Stimulated activated naive CD8-positive, alpha-beta T cell treated with anti-CD3 and anti-CD28 coated beads, Interleukin-15, Interleukin-2, amounts not matched to agents 100 U/mL and 50 U/mL, for 24 hours (primary cell): ENCODE measurements around the gene GFY.
"Not testable (repeated sequence)": the region's sequence is repeated elsewhere in the genome, so short reads cannot be mapped to it uniquely, and the experiment has no call there.

ENCODE experiments used
- ATAC-seq: fragments of 150-1000 bp; cut with Tn5 transposase; one replicate; pipeline ENCODE4 v1.10.0; 2021
- DNase-seq: peaks from one replicate; pipeline ENCODE4 v3.0.0; 2021

Gene GFY

GRCh38 chr19:49470615-49470978 is 45.4 kb downstream of the GFY start:
- no peak for DNase-seq
- no peak for ATAC-seq

GRCh38 chr19:49472936-49473335 is 47.7 kb downstream of the GFY start:
- DNase-seq (peak; percentile 36), ATAC-seq (no peak)

GRCh38 chr19:49473501-49473867 is 48.3 kb downstream of the GFY start:
- ATAC-seq, DNase-seq: not testable (repeated sequence)

GRCh38 chr19:49473868-49474541 is 48.8 kb downstream of the GFY start, which contains the start of gene FLT3LG:
FLT3LG (plus strand) TSS chr19:49474215; CDS start chr19:49474640, 425 bp downstream.
- peak; percentile 56 for ATAC-seq

DNA sequence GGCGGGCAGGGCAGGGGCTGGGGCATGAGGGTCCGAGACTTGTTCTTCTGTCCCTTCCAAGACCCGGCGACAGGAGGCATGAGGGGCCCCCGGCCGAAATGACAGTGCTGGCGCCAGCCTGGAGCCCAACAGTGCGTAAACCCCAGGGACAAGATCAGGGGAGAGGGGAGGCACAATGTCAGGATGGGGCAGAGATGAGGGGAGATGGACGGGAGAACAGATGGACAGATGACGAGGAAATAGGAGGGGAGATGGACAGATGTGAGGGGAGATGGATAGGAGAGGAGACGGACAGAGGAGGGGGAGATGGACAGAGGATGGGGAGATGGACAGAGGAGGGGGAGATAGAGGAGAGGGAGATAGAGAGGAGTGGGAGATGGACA is 49.3 kb downstream of the GFY start:
- DNase-seq (no peak), ATAC-seq (no peak)

More at GRCh38 chr19:49473868-49474541, 48.8 kb downstream of the GFY start, which contains the start of gene FLT3LG:
- DNase-seq, result peak; percentile 92

DNA sequence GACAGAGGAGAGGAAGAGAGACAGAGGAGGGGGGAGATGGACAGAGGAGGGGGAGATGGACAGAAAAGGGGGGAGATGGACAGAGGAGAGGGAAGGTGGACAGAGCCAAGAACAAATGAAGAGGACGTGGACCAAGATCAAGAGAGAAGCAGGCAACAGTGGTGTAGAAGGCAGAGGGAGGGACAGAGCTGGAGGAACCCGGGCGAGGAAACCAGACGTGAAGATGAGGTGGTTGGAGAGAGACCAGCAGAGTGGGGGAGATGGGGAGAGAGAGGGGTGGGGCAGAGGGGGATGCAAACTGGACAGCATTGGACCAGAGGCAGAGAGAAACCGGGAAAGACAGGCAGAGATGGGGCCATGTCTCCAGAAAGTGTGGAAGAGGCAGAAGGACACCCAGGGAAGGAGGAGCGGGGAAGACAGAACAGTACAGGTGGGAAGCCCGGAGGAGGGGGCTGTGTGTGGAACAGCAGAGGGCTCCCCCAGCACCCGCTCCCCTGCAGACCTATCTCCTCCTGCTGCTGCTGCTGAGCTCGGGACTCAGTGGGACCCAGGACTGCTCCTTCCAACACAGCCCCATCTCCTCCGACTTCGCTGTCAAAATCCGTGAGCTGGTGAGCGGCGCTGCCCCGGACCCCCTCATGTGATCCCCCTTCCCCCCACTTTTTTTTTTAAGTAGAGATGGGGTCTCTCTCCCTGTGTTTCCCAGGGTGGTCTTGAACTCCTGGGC is 50.2 kb downstream of the GFY start:
- ATAC-seq (no peak), DNase-seq (no peak)

DNA sequence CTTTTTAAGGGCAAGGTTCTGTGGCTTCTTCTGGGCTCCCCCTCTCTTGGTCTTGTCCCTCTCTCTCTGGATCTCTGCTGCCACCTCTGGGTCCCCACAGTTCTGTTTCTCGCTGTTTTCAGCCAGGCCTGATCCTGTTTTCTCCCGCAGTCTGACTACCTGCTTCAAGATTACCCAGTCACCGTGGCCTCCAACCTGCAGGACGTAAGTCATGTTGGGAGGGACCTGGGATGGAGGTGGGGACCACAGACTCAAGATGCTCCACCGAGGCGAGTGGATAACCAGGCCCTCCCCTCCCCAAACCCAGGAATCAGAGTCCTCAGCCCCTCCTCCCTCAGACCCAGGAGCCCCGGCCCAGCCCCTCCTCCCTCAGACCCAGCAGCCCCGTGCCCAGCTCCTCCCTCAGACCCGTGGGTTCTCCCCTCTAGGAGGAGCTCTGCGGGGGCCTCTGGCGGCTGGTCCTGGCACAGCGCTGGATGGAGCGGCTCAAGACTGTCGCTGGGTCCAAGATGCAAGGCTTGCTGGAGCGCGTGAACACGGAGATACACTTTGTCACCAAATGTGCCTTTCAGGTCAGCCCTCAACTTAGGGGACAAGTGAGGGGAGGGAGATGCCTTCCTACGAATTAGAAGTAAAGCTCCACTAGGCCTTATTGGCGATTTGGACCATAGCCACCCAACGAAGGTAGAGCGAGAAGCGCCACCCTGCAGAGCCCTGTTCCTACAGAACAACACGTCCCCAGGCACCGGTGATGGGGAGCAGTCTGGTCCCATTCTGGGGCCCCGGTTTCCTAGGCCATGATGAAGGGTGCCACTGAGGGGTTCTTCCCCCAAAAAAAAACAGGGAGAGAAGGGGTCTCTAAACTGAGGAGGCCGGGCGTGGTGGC is 51.0 kb downstream of the GFY start:
- peak; percentile 76 for ATAC-seq
- DNase-seq, result peak; percentile 88
